ENCODE data around the gene COL25A1. TPM values are rescaled to one million over a fixed set of nuclear protein-coding genes. Genes with fewer than 3 reads are reported as not detected.

The COL25A1 gene
- polyA plus RNA-seq, 2 of the 4 experiments (the other 2 are of a cell fraction): not detected

GRCh38 chr4:109015413-109015810 is 287.0 kb downstream of the COL25A1 start:
- WGBS (ENCODE audit: missing lambda C conversion rate): 29% methylated on average over 2 of the region's 2 CpGs
- ATAC-seq: no peak

More at GRCh38 chr4:109015413-109015810, 287.0 kb downstream of the COL25A1 start:
- H3K4me1 ChIP-seq: no peaks in the 10 kb centered on the region
- H3K4me3 ChIP-seq: no peak overlapping the region
- TF ChIP-seq EHF (CRISPR knock-in tag; IDR thresholded peaks at IDR 0.05): no peak
- no peak for TF ChIP-seq HOXB13 (CRISPR knock-in tag; IDR thresholded peaks at IDR 0.05; ENCODE audit: low read depth)
- TF ChIP-seq CEBPB (IDR thresholded peaks at IDR 0.05): no peak
- no peak for TF ChIP-seq HOXB5 (CRISPR knock-in tag; IDR thresholded peaks at IDR 0.05)
- no peak for TF ChIP-seq SREBF2 (IDR thresholded peaks at IDR 0.05)
- TF ChIP-seq FOSL2 (IDR thresholded peaks at IDR 0.05): no peak
- no peak for TF ChIP-seq FOSL2 (CRISPR knock-in tag; IDR thresholded peaks at IDR 0.05)
- TF ChIP-seq CHD2 (IDR thresholded peaks at IDR 0.05; ENCODE audit: low read length, partially characterized antibody): no peak
- TF ChIP-seq E2F6 (IDR thresholded peaks at IDR 0.05; ENCODE audit: borderline replicate concordance, low read depth): no peak
- no peak for TF ChIP-seq RARB (CRISPR knock-in tag; IDR thresholded peaks at IDR 0.05)
- TF ChIP-seq ATOH8 (CRISPR knock-in tag; IDR thresholded peaks at IDR 0.05; ENCODE audit: low read depth): no peak
- no peak for TF ChIP-seq MAZ (IDR thresholded peaks at IDR 0.05; ENCODE audit: borderline replicate concordance, low read depth, low read length)
- TF ChIP-seq REST (IDR thresholded peaks at IDR 0.05): no peak
- TF ChIP-seq BHLHE40 (IDR thresholded peaks at IDR 0.05; ENCODE audit: low read depth, low read length): no peak
- no peak for TF ChIP-seq CTCF (IDR thresholded peaks at IDR 0.05)
- TF ChIP-seq POLR2A (IDR thresholded peaks at IDR 0.05; ENCODE audit: low read length): no peak
- TF ChIP-seq JUN (IDR thresholded peaks at IDR 0.05): no peak
- no peak for TF ChIP-seq HES2 (IDR thresholded peaks at IDR 0.05)
- TF ChIP-seq FOSB (CRISPR knock-in tag; IDR thresholded peaks at IDR 0.05): no peak
- FAIRE-seq: no peak
- DNase-seq (ENCODE audit: low read depth in 1 of 2, low spot score in 1 of 2): no peak
- CTCF ChIA-PET: no interaction called here
- H3K9me3 ChIP-seq: no peaks in the 10 kb centered on the region
- H3K27ac ChIP-seq: no peak overlapping the region
- H3K4me2 ChIP-seq: no peak overlapping the region
- POLR2A ChIA-PET: no interaction called here
